ES-I3 (cell line): Measurements from ENCODE around the gene PDCL2.
"Not testable (repeated sequence)": the region's sequence is repeated elsewhere in the genome, so short reads cannot be mapped to it uniquely, and the experiment has no call there.

Experiments used
- H3K36me3 ChIP-seq: 2 replicates; pipeline ENCODE4 v1.6.1; 2013; ENCODE audit warnings: mild to moderate bottlenecking, low read length, control low read depth, moderate library complexity; ENCODE audit not compliant: insufficient read depth
- H3K4me1 ChIP-seq: 2 replicates; pipeline ENCODE4 v1.6.1; 2013; ENCODE audit warnings: mild to moderate bottlenecking, control low read depth, low read length; ENCODE audit not compliant: insufficient read depth
- H3K9ac ChIP-seq: 2 replicates; pipeline ENCODE4 v1.6.1; 2013; ENCODE audit warnings: low read depth, mild to moderate bottlenecking, low read length, moderate library complexity
- H3K9me3 ChIP-seq: 2 replicates; pipeline ENCODE4 v1.6.1; 2013; ENCODE audit warnings: mild to moderate bottlenecking, low read length, moderate library complexity; ENCODE audit not compliant: control insufficient read depth, insufficient read depth

Gene PDCL2, protein sequence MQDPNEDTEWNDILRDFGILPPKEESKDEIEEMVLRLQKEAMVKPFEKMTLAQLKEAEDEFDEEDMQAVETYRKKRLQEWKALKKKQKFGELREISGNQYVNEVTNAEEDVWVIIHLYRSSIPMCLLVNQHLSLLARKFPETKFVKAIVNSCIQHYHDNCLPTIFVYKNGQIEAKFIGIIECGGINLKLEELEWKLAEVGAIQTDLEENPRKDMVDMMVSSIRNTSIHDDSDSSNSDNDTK

GRCh38 chr4:55592014-55592413, at the start of gene PDCL2:
Gene PDCL2, minus strand, starts transcription at chr4:55592245. Its CDS starts 136 bp downstream, at chr4:55592109.
- H3K36me3 ChIP-seq = no peaks in the 10 kb centered on the region
- no peak within 1 kb of the TSS for H3K9ac ChIP-seq
- H3K9me3 ChIP-seq = peaks cover 4% of the 10 kb centered on the region; the same call in 1 of the 2 replicates
- H3K4me1 ChIP-seq = no peaks in the 10 kb centered on the region; the same call in 1 of the 2 replicates

GRCh38 chr4:55637272-55637820, 45.3 kb upstream of the PDCL2 start:
- H3K4me1 ChIP-seq = peaks cover 26% of the 10 kb centered on the region
- H3K9ac ChIP-seq = peak overlapping the region; percentile 60; the same call in 1 of the 2 replicates

DNA sequence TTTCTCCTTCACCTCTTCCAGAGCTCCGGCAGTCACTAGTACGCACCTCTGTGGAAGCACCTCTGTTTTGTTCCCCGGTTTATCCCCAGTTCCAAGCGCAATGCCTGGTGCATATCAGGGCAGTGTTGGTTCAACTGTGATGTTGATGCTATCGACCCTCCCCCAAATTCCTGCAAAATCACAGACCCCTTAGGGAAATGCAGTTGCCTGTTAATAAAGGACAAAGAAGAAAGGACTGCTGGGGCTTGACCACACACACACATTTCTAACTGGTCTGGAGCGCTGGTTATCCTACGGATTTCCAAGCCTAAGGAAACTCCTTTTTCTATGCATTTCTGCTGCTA, 44.6 kb upstream of the PDCL2 start:
- Histone ChIP-seq H3K4me1 (peaks cover 27% of the 10 kb centered on the region), H3K36me3 (no peaks in the 10 kb centered on the region), H3K9me3 (no peaks in the 10 kb centered on the region), H3K9ac (peak overlapping the region; percentile 60)

More at GRCh38 chr4:55637272-55637820, 45.3 kb upstream of the PDCL2 start:
- Histone ChIP-seq H3K36me3 (no peaks in the 10 kb centered on the region), H3K9me3 (no peaks in the 10 kb centered on the region)

DNA sequence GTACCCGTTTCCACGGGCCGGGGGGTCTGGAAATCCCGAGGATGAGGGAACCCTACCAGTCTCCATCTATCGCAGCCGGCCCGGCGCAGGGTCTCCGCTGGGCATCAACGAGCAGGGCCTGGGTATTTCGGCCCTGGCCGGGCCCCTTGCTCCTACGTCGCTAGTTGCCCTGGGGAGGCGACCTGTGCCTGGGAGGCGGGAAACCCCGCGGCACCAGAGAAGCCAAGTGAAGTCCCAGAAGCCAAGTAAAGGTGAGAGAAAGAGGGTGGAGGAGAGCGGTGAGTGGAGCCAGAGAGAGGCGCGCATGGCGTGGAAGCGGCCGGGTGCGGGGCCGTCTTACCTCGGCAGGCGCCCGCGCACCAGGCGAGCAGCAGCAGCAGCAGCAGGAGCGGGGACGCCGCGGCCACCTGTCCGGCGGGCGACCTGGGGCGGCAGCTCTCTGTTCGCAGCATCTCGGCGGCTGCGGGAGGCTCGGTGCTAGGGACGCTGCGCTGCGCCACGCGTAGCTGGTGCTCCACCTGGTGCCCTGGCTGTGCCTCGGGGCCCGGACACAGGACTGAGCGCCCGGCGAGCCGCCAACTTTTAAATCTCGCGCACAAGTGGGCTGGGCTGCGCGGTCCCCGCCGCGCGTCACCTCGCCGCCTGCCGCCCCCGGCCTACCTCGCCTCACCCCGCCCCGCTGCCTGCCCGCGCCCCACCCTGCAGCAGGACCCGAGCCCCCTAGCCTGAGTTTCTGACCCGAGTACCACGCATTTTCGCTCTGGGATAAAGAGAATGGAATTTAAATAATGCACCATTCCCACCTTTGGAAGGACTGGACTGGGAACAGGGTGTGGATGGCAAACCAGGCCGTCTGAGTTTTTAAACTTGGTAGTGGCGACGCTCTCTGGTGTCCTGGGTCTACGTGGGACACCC, 44.0 kb upstream of the PDCL2 start, which contains the start of gene NMU:
Gene NMU (minus strand): TSS at position 558 of the 915 bp plus-strand sequence. CDS start 106 bp downstream, at position 452.
- Histone ChIP-seq H3K4me1 (peaks cover 27% of the 10 kb centered on the region), H3K36me3 (no peaks in the 10 kb centered on the region), H3K9me3 (no peaks in the 10 kb centered on the region), H3K9ac (peak within 1 kb of the TSS; percentile 60)

- no peaks in the 10 kb centered on the region for H3K9me3 ChIP-seq
- peak overlapping the region; percentile 60; the same call in 1 of the 2 replicates for H3K9ac ChIP-seq
- peaks cover 27% of the 10 kb centered on the region for H3K4me1 ChIP-seq
- H3K36me3 ChIP-seq = no peaks in the 10 kb centered on the region
Measured at GRCh38 chr4:55635282-55635681, 43.2 kb upstream of the PDCL2 start.

- Histone ChIP-seq H3K4me1 (peaks cover 27% of the 10 kb centered on the region), H3K9me3 (no peaks in the 10 kb centered on the region), H3K9ac (peak overlapping the region; percentile 60; the same call in 1 of the 2 replicates), H3K36me3 (no peaks in the 10 kb centered on the region)
Measured at GRCh38 chr4:55634417-55635128, 42.5 kb upstream of the PDCL2 start.

- Histone ChIP-seq H3K4me1 (peaks cover 27% of the 10 kb centered on the region), H3K36me3 (no peaks in the 10 kb centered on the region), H3K9ac (no peak overlapping the region), H3K9me3 (no peaks in the 10 kb centered on the region)
Measured at GRCh38 chr4:55633903-55634302, 41.9 kb upstream of the PDCL2 start.

DNA sequence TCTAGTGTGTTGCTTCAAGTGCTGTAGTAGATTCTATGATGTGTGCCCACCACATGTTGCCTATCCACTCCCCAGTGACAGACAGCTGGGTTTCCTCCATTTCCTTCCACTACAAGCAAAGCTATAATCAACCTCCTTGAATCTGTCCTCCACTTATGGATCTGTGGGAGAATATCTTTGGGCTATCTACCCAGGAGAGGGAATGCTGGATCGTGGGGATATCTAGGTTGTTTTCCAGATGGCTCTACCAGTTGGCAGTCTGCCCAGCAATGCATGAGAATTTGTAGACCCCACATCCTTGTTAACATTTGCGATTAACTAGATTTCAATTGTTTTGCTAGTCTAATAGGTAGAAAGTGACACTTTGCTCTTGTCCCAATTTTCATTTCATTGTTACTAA, 33.8 kb upstream of the PDCL2 start:
- Histone ChIP-seq H3K9ac (no peak overlapping the region), H3K4me1 (no peaks in the 10 kb centered on the region), H3K9me3 (no peaks in the 10 kb centered on the region), H3K36me3 (no peaks in the 10 kb centered on the region)

GRCh38 chr4:55624063-55624462, 32.0 kb upstream of the PDCL2 start:
- not testable (repeated sequence) for H3K36me3 ChIP-seq, H3K4me1 ChIP-seq, H3K9me3 ChIP-seq, H3K9ac ChIP-seq

GRCh38 chr4:55618546-55619143, 26.6 kb upstream of the PDCL2 start:
- Histone ChIP-seq H3K36me3 (no peaks in the 10 kb centered on the region), H3K9ac (peak overlapping the region; percentile 50; the same call in 1 of the 2 replicates), H3K9me3 (no peaks in the 10 kb centered on the region), H3K4me1 (no peaks in the 10 kb centered on the region)

- H3K9ac ChIP-seq = no peak overlapping the region
- H3K9me3 ChIP-seq = no peaks in the 10 kb centered on the region
- no peaks in the 10 kb centered on the region for H3K36me3 ChIP-seq
- no peaks in the 10 kb centered on the region for H3K4me1 ChIP-seq
Measured at GRCh38 chr4:55617587-55618197, 25.6 kb upstream of the PDCL2 start.

- no peak overlapping the region for H3K9ac ChIP-seq
- H3K9me3 ChIP-seq = no peaks in the 10 kb centered on the region
- H3K36me3 ChIP-seq = no peaks in the 10 kb centered on the region
- H3K4me1 ChIP-seq = no peaks in the 10 kb centered on the region
Measured at GRCh38 chr4:55615008-55615407, 23.0 kb upstream of the PDCL2 start.

- Histone ChIP-seq H3K36me3 (no peaks in the 10 kb centered on the region), H3K9me3 (no peaks in the 10 kb centered on the region), H3K9ac (no peak overlapping the region), H3K4me1 (peaks cover 7% of the 10 kb centered on the region; the same call in 1 of the 2 replicates)
Measured at GRCh38 chr4:55613621-55614020, 21.6 kb upstream of the PDCL2 start.
